Gastrocnemius medialis (tissue), 4 donors: ENCODE measurements around the gene GRM8.

ENCODE experiments used
- POLR2A ChIP-seq, 2 donors: fragments of 450-650 bp; IDR thresholded peaks; one replicate each; pipeline ENCODE4 v1.6.1; 2017; ENCODE audit warnings: antibody characterized with exemption in 2 of 2, mild to moderate bottlenecking in 2 of 2, moderate library complexity in 2 of 2
- TF ChIP-seq, protein P1 (sequence below), 5 experiments: fragments of 450-650 bp in 3 of 5; fragments of 200-600 bp in 2 of 5; sonication (generic) in 2 of 5; IDR thresholded peaks in 4 of 5; conservative IDR thresholded peaks in 1 of 5; 1 replicate in 4 of 5; 2 replicates in 1 of 5; pipeline ENCODE4 v1.5.1; 2016 to 2019; ENCODE audit warnings: antibody characterized with exemption in 5 of 5, mild to moderate bottlenecking in 3 of 5, moderate library complexity in 3 of 5

DNA sequence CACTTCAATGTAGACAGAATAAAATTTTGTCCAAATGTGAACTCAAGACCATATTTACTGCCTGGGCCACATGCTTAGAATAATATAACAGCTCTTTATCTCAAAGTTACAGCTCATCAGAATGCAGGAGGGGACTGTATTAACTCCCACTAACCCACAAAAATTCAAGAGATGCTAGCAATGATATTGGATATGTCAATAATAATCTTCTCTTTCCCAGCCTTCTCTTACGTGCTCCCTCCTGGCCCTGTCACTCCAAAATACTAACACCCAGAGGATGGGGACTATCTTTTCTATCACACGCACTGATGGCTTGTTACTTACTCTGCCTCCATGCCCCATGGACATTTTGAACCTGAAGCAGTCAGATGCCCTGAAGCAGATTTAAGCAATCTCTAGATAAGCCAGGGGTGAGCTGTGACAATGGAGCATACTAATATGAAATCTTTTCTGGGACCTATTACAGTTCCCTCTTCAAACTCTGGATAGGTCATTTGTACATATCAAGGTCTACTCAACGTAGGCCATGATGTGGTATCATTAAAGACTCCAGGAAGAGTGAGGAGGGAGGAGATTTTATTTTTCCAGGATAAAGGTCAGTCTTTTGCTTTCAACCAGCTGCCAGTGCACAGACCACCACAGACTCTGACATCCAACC, 803.0 kb downstream of the GRM8 start:
- TF ChIP-seq, protein P1, sequence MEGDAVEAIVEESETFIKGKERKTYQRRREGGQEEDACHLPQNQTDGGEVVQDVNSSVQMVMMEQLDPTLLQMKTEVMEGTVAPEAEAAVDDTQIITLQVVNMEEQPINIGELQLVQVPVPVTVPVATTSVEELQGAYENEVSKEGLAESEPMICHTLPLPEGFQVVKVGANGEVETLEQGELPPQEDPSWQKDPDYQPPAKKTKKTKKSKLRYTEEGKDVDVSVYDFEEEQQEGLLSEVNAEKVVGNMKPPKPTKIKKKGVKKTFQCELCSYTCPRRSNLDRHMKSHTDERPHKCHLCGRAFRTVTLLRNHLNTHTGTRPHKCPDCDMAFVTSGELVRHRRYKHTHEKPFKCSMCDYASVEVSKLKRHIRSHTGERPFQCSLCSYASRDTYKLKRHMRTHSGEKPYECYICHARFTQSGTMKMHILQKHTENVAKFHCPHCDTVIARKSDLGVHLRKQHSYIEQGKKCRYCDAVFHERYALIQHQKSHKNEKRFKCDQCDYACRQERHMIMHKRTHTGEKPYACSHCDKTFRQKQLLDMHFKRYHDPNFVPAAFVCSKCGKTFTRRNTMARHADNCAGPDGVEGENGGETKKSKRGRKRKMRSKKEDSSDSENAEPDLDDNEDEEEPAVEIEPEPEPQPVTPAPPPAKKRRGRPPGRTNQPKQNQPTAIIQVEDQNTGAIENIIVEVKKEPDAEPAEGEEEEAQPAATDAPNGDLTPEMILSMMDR (IDR thresholded peaks at IDR 0.05 in 4 of 5, conservative IDR thresholded peaks at IDR 0.05 in 1 of 5), result no peak
- no peak for TF ChIP-seq POLR2A (IDR thresholded peaks at IDR 0.05)
